OCI-LY3 (cell line): ENCODE results near the gene WDR91.
A peak's percentile ranks its signal among the peaks of the same experiment; 100 is the strongest.

Source experiments
- H2AFZ ChIP-seq: fragments of 200-600, 300-600 bp; shearing (Covaris generic); 2 replicates; pipeline ENCODE4 v1.6.0; 2014; ENCODE audit warnings: antibody characterized with exemption, low read depth, low read length
- H3K27ac ChIP-seq: fragments of 200-600, 300-600 bp; sonication (generic); 2 replicates; pipeline ENCODE4 v1.5.1; 2014; ENCODE audit warnings: mild to moderate bottlenecking, low read length, moderate library complexity, mixed read lengths
- H3K27me3 ChIP-seq: fragments of 200-600, 300-600 bp; sonication (generic); 2 replicates; pipeline ENCODE4 v1.6.1; 2014; ENCODE audit warnings: low read depth, low read length, mixed read lengths
- H3K36me3 ChIP-seq: fragments of 200-600, 300-600 bp; sonication (generic); replicated peaks from 2 replicates; pipeline ENCODE3; 2014; ENCODE audit warnings: low read depth, low read length, mixed read lengths
- H3K4me1 ChIP-seq: fragments of 300-600, 200-600 bp; sonication (generic); 2 replicates; pipeline ENCODE4 v1.6.1; 2014; ENCODE audit warnings: low read length, mixed read lengths
- H3K4me2 ChIP-seq: fragments of 200-600, 300-600 bp; sonication (generic); 2 replicates; pipeline ENCODE4 v1.6.1; 2014; ENCODE audit warnings: low read length, mixed read lengths
- H3K4me3 ChIP-seq: fragments of 300-600, 200-600 bp; sonication (generic); 2 replicates; pipeline ENCODE4 v1.5.1; 2014; ENCODE audit warnings: antibody characterized with exemption, mild to moderate bottlenecking, low read length, moderate library complexity
- H3K79me2 ChIP-seq: fragments of 300-600, 200-600 bp; shearing (Covaris generic); 2 replicates; pipeline ENCODE4 v1.6.1; 2014; ENCODE audit warnings: mild to moderate bottlenecking, low read length, mixed read lengths
- H3K9ac ChIP-seq: fragments of 300-600, 200-600 bp; shearing (Covaris generic); 2 replicates; pipeline ENCODE4 v1.6.0; 2014; ENCODE audit warnings: mild to moderate bottlenecking, low read length, moderate library complexity
- H3K9me3 ChIP-seq: fragments of 200-600, 300-600 bp; shearing (Covaris generic); 2 replicates; pipeline ENCODE4 v1.6.1; 2014; ENCODE audit warnings: low read length, mixed read lengths; ENCODE audit not compliant: insufficient read depth
- H4K20me1 ChIP-seq: fragments of 200-600, 300-600 bp; sonication (generic); 2 replicates; pipeline ENCODE4 v1.6.1; 2016; ENCODE audit warnings: low read length, mixed read lengths; ENCODE audit not compliant: insufficient read depth
- EZH2phosphoT487 ChIP-seq: fragments of 200-600 bp; shearing (Covaris generic); IDR thresholded peaks from 2 replicates; pipeline ENCODE4 v1.6.1; 2018; ENCODE audit warnings: antibody characterized with exemption, mixed run types, low read depth
- TF ChIP-seq, protein P1 (sequence below): fragments of 200-600, 300-600 bp; sonication (generic); IDR thresholded peaks from 2 replicates; pipeline ENCODE4 v1.5.1; 2014; ENCODE audit warnings: antibody characterized with exemption, low read length, low read depth

WDR91 gene

GRCh38 chr7:135242096-135242684 is 30.9 kb upstream of the WDR91 start:
- H3K27ac ChIP-seq: no peak overlapping the region
- H3K36me3 ChIP-seq: no peaks in the 10 kb centered on the region
- H3K4me3 ChIP-seq: no peak overlapping the region
- H3K9me3 ChIP-seq: no peaks in the 10 kb centered on the region
- H2AFZ ChIP-seq: no peak overlapping the region
- H3K27me3 ChIP-seq: peaks cover 70% of the 10 kb centered on the region
- H3K4me1 ChIP-seq: peaks cover 17% of the 10 kb centered on the region
- H3K4me2 ChIP-seq: no peak overlapping the region
- no peaks in the 10 kb centered on the region for H3K79me2 ChIP-seq
- 0 out of 2 replicates have a peak, but pooled peaks cover 3% of the 10 kb centered on the region for H4K20me1 ChIP-seq
- H3K9ac ChIP-seq: no peak overlapping the region
- TF ChIP-seq, protein P1, sequence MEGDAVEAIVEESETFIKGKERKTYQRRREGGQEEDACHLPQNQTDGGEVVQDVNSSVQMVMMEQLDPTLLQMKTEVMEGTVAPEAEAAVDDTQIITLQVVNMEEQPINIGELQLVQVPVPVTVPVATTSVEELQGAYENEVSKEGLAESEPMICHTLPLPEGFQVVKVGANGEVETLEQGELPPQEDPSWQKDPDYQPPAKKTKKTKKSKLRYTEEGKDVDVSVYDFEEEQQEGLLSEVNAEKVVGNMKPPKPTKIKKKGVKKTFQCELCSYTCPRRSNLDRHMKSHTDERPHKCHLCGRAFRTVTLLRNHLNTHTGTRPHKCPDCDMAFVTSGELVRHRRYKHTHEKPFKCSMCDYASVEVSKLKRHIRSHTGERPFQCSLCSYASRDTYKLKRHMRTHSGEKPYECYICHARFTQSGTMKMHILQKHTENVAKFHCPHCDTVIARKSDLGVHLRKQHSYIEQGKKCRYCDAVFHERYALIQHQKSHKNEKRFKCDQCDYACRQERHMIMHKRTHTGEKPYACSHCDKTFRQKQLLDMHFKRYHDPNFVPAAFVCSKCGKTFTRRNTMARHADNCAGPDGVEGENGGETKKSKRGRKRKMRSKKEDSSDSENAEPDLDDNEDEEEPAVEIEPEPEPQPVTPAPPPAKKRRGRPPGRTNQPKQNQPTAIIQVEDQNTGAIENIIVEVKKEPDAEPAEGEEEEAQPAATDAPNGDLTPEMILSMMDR: no peak
- no peak for TF ChIP-seq EZH2phosphoT487

- Histone ChIP-seq H3K4me3 (no peak overlapping the region), H3K36me3 (no peaks in the 10 kb centered on the region), H3K4me1 (peaks cover 26% of the 10 kb centered on the region), H3K79me2 (no peaks in the 10 kb centered on the region), H2AFZ (no peak overlapping the region), H4K20me1 (0 out of 2 replicates have a peak, but pooled peaks cover 3% of the 10 kb centered on the region), H3K9me3 (no peaks in the 10 kb centered on the region), H3K27me3 (peaks cover 87% of the 10 kb centered on the region), H3K4me2 (no peak overlapping the region), H3K9ac (no peak overlapping the region), H3K27ac (no peak overlapping the region)
- TF ChIP-seq, protein P1: no peak
- no peak for TF ChIP-seq EZH2phosphoT487
Measured at GRCh38 chr7:135240441-135240840, 29.1 kb upstream of the WDR91 start.

DNA sequence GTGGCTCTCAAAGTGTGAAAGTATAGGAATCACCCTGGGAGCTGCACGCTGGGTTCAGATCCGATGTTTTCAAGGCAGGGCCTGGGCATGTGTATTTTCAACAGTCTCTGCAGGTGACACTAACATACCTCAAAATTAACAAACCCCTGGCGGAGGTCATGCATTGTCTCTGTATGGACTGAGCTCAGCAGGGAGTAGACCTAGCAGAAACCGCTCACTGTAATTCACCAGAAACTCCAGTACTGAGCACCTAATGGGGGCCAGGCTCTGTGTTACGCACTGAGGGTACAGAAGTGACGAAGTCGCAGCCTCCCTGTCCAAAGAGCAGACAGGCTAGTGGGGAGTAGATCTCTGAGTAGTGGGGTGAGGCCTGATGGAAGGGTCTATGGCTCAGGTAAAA is 27.9 kb upstream of the WDR91 start:
- Histone ChIP-seq H3K36me3 (no peaks in the 10 kb centered on the region), H2AFZ (no peak overlapping the region), H3K9me3 (no peaks in the 10 kb centered on the region), H3K4me2 (peak overlapping the region; percentile 22), H3K27ac (no peak overlapping the region), H3K27me3 (peaks cover 89% of the 10 kb centered on the region), H3K4me1 (peaks cover 26% of the 10 kb centered on the region), H3K9ac (no peak overlapping the region), H3K4me3 (no peak overlapping the region), H3K79me2 (no peaks in the 10 kb centered on the region), H4K20me1 (0 out of 2 replicates have a peak, but pooled peaks cover 3% of the 10 kb centered on the region)
- TF ChIP-seq EZH2phosphoT487: no peak
- TF ChIP-seq, protein P1: no peak

- no peaks in the 10 kb centered on the region for H3K9me3 ChIP-seq
- H3K4me2 ChIP-seq: no peak overlapping the region
- no peaks in the 10 kb centered on the region for H3K79me2 ChIP-seq
- 0 out of 2 replicates have a peak, but pooled peaks cover 3% of the 10 kb centered on the region for H4K20me1 ChIP-seq
- peaks cover 26% of the 10 kb centered on the region for H3K4me1 ChIP-seq
- H3K27me3 ChIP-seq: peaks cover 90% of the 10 kb centered on the region
- no peak overlapping the region for H3K4me3 ChIP-seq
- 0 out of 2 replicates have a peak overlapping the region, but pooled peaks have one; percentile 15 for H2AFZ ChIP-seq
- TF ChIP-seq EZH2phosphoT487: no peak
- TF ChIP-seq, protein P1: peak; percentile 58
- H3K27ac ChIP-seq: no peak overlapping the region
- H3K9ac ChIP-seq: no peak overlapping the region
- no peaks in the 10 kb centered on the region for H3K36me3 ChIP-seq
Measured at GRCh38 chr7:135238112-135238744, 26.9 kb upstream of the WDR91 start.
